NOMO-1 treated with dmso at 0.1 percent for 144 hours (cell line): ENCODE data around the gene CABCOCO1.

Experiments used
- DNase-seq: peaks from one replicate; lab custom pipeline; 2025; ENCODE audit not compliant: unreplicated experiment; lab: John Stamatoyannopoulos, UW

Gene CABCOCO1

DNA sequence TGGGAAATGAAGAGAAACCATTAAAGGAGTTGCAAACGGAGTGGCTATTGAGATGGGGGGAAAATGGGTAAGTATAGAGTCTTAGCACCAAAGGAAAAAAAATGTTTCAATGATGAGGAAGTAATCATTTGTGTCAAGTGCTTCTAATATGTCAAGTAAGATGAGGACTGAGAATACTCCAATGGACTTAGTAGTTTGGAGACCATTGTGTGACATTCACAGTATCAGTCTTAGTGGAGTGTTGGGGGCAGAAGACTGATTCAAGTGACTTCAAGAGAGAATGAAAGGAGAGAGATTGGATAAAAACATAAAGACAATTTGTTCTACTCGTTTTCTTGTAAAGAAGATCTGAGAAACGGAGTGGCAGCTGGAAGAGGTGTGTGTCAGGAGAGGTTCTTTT is 150.2 kb downstream of the CABCOCO1 start:
- no peak for DNase-seq

GRCh38 chr10:61814160-61814559 is 151.4 kb downstream of the CABCOCO1 start:
- no peak for DNase-seq

DNA sequence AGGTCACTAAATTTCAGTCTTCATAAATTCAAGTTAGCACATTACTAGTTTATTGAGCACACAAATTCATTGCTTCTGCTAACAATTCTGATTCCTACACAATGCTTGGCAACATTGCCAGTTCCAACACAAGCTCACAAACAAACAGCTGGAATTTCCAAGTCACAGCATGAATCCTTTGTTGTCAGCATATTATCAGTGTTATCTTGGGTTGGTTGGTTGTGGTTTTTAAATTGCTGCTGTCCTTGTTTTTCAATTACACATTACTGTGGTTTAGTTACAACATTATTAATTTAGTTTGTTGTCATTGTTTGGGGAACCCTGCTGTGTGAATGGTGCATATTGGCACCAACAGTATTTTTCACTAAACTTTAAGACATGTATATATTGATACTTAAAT is 152.8 kb downstream of the CABCOCO1 start:
- DNase-seq = no peak
